Endometrial microvascular endothelial cells (primary cell): ENCODE results near the gene TYRO3. TPM values are rescaled to one million over a fixed set of nuclear protein-coding genes. Genes with fewer than 3 reads are reported as not detected.
"Not testable (repeated sequence)": the region's sequence is repeated elsewhere in the genome, so short reads cannot be mapped to it uniquely, and the experiment has no call there.

Source experiments
- in situ Hi-C: cut with HindIII; loops from 2 replicates; pipeline ENCODE4 v1.10.0; 2017; ENCODE audit warnings: low sequenced_read_pairs, low pct_unique_long_range_greater_than_20kb; ENCODE audit errors: inconsistent ontology term
- total RNA-seq: library from RNA; depleted of rRNA; stranded (reverse); fragments of >200 nt; gene quantifications from one replicate; pipeline ENCODE4 v1.2.3, GENCODE V29; 2015; ENCODE audit errors: inconsistent ontology term

Gene TYRO3
- total RNA-seq, 1 donor from 2014 or later, result 9.2 TPM

GRCh38 chr15:41592718-41593117 lies 33.7 kb downstream of the TYRO3 start:
- in situ Hi-C loops, result not testable (repeated sequence)

GRCh38 chr15:41594801-41595746 lies 36.1 kb downstream of the TYRO3 start:
- in situ Hi-C loops, result no loop called here

- in situ Hi-C loops, result no loop called here
Measured at GRCh38 chr15:41596972-41597371, 38.0 kb downstream of the TYRO3 start.

GRCh38 chr15:41597787-41598186 lies 38.8 kb downstream of the TYRO3 start:
- in situ Hi-C loops, result no loop called here

- in situ Hi-C loops, result no loop called here
Measured at GRCh38 chr15:41599061-41599460, 40.0 kb downstream of the TYRO3 start.

- in situ Hi-C loops, result no loop called here
Measured at GRCh38 chr15:41603411-41603935, 44.5 kb downstream of the TYRO3 start.

GRCh38 chr15:41603941-41604911 lies 45.2 kb downstream of the TYRO3 start:
- in situ Hi-C loops, result no loop called here

GRCh38 chr15:41605566-41605965 lies 46.6 kb downstream of the TYRO3 start:
- in situ Hi-C loops, result no loop called here

GRCh38 chr15:41606997-41607396 lies 48.0 kb downstream of the TYRO3 start:
- in situ Hi-C loops, result no loop called here

- in situ Hi-C loops, result no loop called here
Measured at GRCh38 chr15:41609123-41609522, 50.1 kb downstream of the TYRO3 start.

GRCh38 chr15:41610048-41610447 lies 51.0 kb downstream of the TYRO3 start:
- in situ Hi-C loops, result no loop called here

GRCh38 chr15:41620536-41621199 lies 61.7 kb downstream of the TYRO3 start:
- in situ Hi-C loops, result no loop called here

- in situ Hi-C loops, result no loop called here
Measured at GRCh38 chr15:41621200-41622193, 62.5 kb downstream of the TYRO3 start.

- in situ Hi-C loops, result no loop called here
Measured at GRCh38 chr15:41622901-41623300, 63.9 kb downstream of the TYRO3 start.

GRCh38 chr15:41627203-41627602 lies 68.2 kb downstream of the TYRO3 start:
- in situ Hi-C loops, result no loop called here

GRCh38 chr15:41629463-41629862 lies 70.5 kb downstream of the TYRO3 start:
- in situ Hi-C loops, result no loop called here

GRCh38 chr15:41629883-41630282 lies 70.9 kb downstream of the TYRO3 start:
- in situ Hi-C loops, result no loop called here
